Heart left ventricle (tissue), 13 donors: ENCODE results near the gene ZNF516.

ENCODE experiments used
- CTCF ChIP-seq, 12 donors: fragments of 200-600 bp; sonication (generic) in 4 of 12; IDR thresholded peaks; one replicate each; pipeline versions ENCODE4 v1.5.0 to v1.8.0; 2018 to 2022; ENCODE audit warnings: antibody characterized with exemption in 12 of 12, mild to moderate bottlenecking in 5 of 12
- POLR2A ChIP-seq, 2 donors: fragments of 450-650 bp; IDR thresholded peaks; one replicate each; pipeline ENCODE4 v1.6.1; 2017; ENCODE audit warnings: antibody characterized with exemption in 2 of 2, mild to moderate bottlenecking in 2 of 2, moderate library complexity in 2 of 2
- donor health status: ischemic (EF 13 %, LVEDD 7.1; RV severe dilation, severe dysfunction).
- donor health status: DM: no; HTN: yes; CAD: no.
- donor health status: DM: no; HTN: no; CAD: no.
- donor health status: ischemic (EF 25% LVEDD 6.9; RV normal size, moderate dysfunction).
- donor health status: ischemic (EF 25% LVEDD 5.7; RV mildly dilated, moderate dysfunction).
- donor health status: ischemic (EF 35%, LVEDD 5.7; RV mildly dilated, moderate dysfunction).
- donor health status: nonischemic (EF 11% LVEDD 7.7; RV severe dilation, severe dysfunction).
- donor health status: DM: yes; HTN: yes; CAD: no.
- donor health status: PGD.
- donor health status: ischemic (EF 29% LVEDD 5.4; RV normal size, mild dysfunction).
- donor health status: nonischemic (EF 23%, LVEDD 6.1; RV moderate dilation, normal function).

DNA sequence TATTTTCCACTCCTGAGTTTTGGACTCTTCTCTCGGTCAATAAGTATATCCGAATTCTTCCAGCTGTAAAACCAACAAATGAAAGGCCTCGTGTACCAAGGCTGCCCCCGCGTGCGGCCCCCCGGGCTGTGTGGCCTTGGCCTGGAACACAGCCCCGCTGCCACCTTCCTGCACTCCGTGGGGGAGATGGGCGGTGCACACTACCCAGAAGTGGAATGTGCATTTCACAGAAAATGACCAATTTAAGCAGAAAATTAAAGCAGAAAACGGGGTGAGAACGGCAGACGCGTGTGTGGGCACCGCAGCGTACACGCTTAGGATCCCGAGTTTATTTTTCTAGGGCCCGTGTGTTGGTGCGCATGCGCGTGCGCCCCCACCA is 34.4 kb upstream of the ZNF516 start:
- TF ChIP-seq CTCF (IDR thresholded peaks at IDR 0.05) (no peak), POLR2A (IDR thresholded peaks at IDR 0.05) (no peak)
